Stimulated activated CD8-positive, alpha-beta memory T cell treated with anti-CD3 and anti-CD28 coated beads, Interleukin-4, amount 100 ng/mL, for 48 hours (primary cell): ENCODE data around the gene GPATCH1.
"Not testable (repeated sequence)": the region's sequence is repeated elsewhere in the genome, so short reads cannot be mapped to it uniquely, and the experiment has no call there.

Experiments
- DNase-seq: peaks from one replicate; pipeline ENCODE4 v3.0.0-alpha.2; 2020

The GPATCH1 gene

DNA sequence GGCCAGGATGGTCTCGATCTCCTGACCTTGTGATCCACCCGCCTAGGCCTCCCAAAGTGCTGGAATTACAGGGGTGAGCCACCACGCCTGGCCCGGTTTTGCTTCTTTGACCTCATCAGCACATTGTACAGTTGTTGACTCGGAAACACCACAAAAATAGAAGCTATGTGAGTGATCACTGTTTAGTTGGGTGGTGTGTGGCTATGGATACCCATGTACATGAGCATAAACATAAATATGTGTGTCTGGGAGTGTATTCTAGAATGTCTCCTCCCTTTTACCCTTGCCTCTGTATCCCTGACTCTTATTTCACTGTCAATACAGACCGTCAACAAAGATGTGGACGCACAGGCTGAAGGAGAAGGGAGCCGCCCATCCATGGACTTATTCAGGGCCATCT, 36.5 kb downstream of the GPATCH1 start:
- no peak for DNase-seq

GRCh38 chr19:33118643-33119042, 37.7 kb downstream of the GPATCH1 start:
- DNase-seq: no peak

DNA sequence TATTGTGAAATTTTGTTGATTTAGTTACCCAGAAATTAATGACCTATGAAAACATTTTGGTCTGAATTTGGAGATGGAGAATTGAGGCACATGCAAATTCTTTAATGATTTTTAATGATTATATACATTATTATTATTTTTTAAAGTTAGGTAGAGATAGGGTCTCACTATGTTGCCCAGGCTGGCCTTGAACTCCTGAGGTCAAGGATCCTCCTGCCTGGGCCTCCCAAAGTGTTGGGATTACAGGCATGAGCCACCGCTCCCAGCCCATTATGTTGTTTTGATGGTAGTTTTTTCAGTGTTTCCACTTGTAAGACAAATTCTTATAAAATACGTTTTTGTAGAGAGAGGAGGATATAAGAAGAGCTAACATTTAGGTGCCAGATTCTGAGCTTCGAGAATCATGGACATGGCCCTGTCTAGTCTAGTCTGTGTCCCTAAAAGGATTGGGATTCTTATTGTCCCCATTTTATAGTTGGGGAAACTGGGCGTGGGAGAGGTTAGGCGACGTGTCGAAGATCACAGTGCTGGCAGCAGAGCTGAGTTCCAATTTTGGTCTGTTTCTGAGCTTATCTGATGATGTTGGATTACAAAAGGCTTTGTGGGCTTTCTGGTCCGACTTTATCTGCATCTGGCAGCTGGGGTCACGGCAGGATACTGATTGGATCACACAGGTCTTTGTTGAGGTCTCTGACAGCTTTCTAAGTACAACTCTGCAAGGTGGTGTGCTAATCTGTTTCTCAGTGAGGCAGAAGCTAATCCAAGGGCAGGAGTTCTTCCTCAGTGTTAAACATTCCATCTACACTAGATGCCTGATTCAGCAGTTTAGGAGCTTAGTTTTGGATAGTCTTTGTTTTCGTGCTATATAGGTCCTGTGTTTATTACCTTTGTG, 43.5 kb downstream of the GPATCH1 start:
- DNase-seq: no peak

DNA sequence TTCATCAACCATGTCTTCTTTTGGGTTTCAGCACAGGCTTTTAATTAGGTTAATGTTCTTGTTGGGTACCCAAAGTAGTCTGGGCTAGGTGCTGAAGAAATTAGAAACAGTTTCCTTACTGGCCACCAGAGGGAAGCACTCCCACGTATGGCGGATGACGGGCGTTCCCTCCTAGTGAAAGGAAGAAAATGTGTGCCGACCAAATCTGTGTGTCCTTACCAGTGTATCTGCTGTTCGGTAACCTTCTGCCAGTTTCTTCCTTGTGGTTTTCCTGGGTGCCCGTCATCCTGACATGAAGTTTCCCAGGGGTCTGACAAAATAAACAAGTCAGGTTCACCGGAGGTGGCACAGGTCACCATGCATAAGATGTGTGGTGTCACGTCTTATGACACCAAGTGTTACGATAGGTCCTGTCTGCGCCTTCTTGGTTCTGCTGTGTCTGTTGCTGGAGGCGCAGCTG, 45.0 kb downstream of the GPATCH1 start:
- DNase-seq: peak; percentile 66

GRCh38 chr19:33126712-33127111, 45.7 kb downstream of the GPATCH1 start:
- DNase-seq: not testable (repeated sequence)

DNA sequence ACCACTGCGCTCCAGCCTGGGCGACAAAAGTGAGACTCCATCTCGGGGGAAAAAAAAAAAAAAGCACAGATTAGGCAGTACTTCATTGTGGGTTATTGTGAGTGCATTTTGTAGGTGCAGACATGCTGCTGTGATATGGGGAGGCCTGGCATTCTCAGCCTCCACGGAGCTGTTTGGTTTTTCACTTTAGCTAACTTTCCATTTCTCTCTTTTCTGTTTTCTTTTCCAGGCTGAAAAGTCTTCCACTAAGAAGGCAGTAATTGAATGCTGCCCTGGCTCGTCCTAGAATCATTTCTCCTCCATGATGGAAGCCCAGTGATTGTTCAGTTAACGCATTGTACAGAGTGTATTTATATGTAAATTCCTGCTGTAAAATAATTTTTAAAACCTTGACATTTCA, 48.9 kb downstream of the GPATCH1 start:
- DNase-seq: no peak

DNA sequence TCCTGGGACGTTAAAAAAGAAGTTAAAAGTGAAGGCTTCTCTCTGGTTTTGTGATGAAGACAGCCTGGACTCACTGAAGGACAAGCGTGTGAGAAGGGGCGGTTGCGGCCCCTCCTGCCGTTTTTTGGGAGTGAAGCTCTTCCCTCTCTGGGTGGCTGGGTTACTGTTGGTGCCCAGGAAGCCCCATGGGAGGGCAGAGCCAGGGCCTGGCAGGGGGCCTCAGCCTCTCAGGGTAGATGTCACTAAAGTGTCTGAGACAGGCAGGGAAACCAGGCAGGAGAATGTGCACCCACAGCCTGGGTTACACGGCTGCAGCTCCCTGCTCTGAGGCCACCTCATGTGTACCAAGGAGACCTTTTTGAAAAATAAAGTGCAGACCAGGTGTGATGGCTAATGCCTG, 49.5 kb downstream of the GPATCH1 start:
- no peak for DNase-seq

DNA sequence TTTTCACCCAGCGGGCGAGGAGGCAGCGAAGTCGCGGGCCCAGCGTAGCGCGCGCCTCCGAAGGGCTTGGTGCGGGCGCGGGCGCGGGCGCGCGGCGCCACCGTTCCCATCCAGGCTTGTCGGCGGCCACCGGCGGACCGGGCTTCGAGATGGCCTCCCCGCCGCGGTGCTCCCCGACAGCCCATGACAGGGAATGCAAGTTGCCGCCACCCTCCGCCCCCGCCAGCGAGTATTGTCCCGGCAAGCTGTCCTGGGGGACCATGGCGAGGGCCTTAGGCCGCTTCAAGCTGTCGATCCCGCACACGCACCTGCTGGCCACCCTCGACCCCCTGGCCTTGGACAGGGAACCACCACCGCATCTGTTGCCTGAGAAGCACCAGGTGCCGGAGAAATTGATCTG, 51.0 kb downstream of the GPATCH1 start, which contains the start of gene WDR88:
Gene WDR88, plus strand, starts transcription at position 94 of the 400 bp plus-strand sequence. Its CDS starts 56 bp downstream, at position 150.
- DNase-seq: no peak

DNA sequence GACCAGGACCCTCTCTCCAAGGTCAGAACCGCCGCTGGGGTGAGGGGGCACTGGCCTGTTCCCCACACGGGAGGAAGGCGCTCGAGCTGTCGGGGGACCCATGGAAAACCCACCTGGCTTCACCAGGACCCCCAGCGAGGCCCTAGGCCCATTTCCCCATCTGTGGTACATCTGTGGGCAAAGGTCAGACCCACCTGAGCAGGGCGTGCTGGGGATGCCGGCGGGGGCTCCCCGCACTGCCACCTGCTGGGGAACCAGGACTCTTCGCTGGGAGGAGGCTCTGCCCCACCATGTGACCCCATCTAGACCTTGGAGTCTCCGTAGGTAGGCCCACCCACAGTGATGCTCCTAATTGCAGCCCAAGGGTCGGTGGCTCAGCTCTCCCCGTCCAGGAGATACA, 51.4 kb downstream of the GPATCH1 start:
- DNase-seq: no peak

GRCh38 chr19:33133438-33134031, 52.6 kb downstream of the GPATCH1 start:
- DNase-seq: no peak

GRCh38 chr19:33134571-33135041, 53.6 kb downstream of the GPATCH1 start:
- peak; percentile 73 for DNase-seq

- no peak for DNase-seq
Observed at GRCh38 chr19:33139165-33139564, 58.2 kb downstream of the GPATCH1 start.

DNA sequence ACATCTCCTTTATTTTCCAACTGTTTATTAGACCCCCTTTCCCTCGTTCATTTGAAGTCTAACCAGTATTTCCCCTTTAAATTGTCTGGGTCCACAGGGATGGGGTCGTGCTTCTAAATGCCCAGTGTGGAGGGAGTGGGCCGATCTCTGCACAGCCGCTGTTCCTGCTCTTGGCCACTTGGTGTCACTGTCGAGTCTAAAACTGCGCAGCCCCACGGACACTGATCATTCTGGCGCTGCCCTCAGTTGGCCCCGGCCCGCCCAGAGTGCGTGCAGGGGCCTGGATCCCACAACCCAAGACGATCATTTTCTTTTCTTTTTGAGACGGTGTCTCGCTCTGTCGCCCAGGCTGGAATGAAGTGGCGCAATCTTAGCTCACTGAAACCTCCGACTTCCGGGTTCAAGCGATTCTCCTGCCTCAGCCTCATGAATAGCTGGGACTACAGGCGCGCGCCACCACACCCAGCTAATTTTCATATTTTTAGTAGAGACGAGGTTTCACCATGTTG, 63.0 kb downstream of the GPATCH1 start:
- DNase-seq: peak; percentile 77

DNA sequence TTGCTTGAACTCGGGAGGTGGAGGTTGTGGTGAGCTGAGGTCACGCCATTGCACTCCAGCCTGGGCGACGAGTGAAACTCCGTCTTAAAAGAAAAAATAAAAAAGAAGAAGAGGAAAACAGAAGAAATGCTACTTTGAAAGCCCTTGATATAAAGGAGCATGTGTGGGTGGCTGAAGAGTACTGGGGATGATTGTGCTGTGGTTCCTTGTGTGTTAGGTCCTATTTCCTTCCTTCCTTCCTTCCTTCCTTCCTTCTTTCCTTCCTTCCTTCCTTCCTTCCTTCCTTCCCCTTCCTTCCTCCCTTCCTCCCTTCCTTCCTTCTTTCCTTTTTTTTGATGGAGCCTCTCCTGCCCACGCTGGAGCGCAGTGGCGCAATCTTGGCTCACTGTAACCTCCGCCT, 65.2 kb downstream of the GPATCH1 start:
- no peak for DNase-seq

DNA sequence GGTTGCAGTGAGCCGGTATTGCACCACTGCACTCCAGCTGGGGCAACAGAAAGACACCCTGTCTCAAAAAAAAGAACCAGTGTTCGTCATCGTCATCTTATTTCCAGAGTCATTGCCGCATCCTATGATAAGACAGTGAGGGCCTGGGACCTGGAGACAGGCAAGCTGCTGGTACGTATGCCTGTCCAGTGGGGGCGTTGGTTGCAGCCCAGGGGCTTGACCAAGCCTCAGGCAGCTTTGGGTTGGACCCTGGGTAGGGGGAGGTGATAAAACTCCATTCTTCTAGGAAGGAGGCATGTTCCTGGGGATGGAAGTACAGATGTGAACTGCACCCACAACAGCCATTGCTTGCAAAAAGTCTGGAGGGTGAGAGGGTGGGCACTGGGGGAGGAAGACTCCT, 66.6 kb downstream of the GPATCH1 start:
- DNase-seq: no peak

GRCh38 chr19:33150852-33151518, 70.0 kb downstream of the GPATCH1 start:
- no peak for DNase-seq

- no peak for DNase-seq
Observed at GRCh38 chr19:33152176-33152575, 71.2 kb downstream of the GPATCH1 start.

DNA sequence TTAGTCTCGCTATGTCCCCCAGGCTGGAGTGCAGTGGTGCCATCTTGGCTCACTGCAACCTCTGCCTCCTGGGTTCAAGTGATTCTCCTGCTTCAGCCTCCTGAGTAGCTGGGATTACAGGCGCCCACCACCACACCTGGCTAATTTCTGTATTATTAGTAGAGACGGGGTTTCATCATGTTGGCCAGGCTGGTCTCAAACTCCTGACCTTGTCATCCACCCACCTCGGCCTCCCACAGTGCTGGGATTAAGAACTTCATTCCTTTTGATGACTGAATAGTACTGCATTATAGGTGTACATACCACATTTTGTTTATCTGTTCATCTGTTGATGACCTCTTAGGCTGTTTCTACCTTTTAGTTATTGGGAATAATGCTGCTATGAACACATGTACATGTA, 71.6 kb downstream of the GPATCH1 start:
- DNase-seq: not testable (repeated sequence)

- not testable (repeated sequence) for DNase-seq
Observed at GRCh38 chr19:33154313-33154712, 73.3 kb downstream of the GPATCH1 start.

GRCh38 chr19:33156334-33156733, 75.4 kb downstream of the GPATCH1 start:
- no peak for DNase-seq

GRCh38 chr19:33157906-33158305, 76.9 kb downstream of the GPATCH1 start:
- DNase-seq: no peak

- DNase-seq: no peak
Observed at GRCh38 chr19:33158365-33158764, 77.4 kb downstream of the GPATCH1 start.

- no peak for DNase-seq
Observed at GRCh38 chr19:33159149-33159548, 78.2 kb downstream of the GPATCH1 start.
